Middle frontal gyrus (tissue), 1 donor: ENCODE results near the gene AFF1.
"Not testable (repeated sequence)": the region's sequence is repeated elsewhere in the genome, so short reads cannot be mapped to it uniquely, and the experiment has no call there.

ENCODE experiments used
- DNase-seq: peaks from one replicate; pipeline ENCODE4 v3.0.0-alpha.2; 2015; ENCODE audit warnings: low spot score; ENCODE audit errors: extremely low spot score

The AFF1 gene

DNA sequence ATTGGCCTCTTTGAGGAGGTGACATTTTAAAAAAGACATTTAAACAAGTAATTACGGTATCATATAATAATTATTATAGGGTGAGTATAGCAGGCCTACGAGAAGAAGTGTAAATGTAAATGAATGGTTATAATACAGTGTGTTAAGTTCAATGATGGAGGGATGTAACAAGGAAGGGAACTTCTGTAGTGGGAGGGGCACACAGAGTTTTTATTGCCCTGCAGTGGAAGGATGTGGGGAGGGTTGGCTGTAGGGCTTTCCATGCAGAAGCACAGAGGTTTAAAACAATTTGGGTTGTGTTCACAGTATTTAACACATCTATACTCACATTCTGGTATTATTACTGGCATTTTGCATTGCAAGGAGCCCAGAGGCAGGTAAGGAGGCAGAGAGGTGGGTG, 41.1 kb downstream of the AFF1 start:
- no peak for DNase-seq

DNA sequence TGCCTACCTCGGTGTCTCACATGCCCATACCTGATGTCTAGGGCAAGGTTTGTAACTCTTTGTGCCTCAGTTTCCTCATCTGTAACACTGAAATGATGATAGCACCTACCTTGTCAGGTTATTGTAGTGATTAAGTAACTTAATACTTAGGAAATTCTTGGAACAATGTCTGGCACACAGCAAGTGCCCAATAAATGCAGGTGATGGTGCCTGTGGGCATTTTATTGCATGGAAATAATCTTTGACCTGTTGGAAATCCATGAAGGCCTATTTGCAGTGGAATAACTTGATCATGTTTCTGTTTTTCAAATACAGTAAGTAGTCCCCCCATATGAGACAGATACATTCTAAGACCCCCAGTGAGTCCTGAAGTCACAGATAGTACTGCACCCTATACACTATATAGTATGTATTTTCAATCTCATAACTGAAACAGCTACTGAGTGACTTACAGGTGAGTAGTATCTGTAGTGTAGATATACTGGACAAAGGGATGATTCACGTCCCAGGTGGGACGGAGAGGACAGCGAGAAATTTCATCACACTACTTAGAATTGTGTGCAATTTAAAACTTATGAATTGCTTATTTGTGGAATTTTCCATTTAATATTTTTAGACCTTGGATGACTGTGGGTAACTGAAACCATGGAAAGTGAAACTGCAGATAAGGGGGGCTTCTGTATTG, 42.1 kb downstream of the AFF1 start:
- no peak for DNase-seq

DNA sequence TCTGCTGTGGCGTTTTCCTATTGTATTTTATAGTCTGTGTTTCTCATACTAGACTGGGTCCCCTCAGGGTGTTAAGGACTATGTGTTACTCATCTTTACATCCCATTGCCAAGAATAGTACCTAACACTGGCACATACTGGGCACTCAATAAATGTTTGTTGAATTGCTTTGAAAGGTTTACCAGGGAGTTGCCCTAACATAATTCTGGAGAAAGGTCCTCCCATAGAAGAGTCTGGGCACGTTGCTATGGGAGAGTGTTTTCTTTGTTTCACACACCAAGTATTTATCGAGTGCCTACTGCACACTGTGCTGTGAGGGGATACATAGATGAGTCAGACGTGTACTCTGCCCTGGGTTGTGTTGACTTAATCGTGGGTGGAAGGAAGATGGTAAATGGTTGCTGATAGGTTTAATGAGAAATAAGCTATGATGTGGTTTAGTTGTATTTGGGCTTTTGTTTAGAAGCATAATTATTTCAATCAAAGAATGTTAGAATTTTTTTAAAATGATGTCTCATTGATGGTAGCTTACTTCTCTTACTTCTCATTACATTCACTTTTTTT, 42.9 kb downstream of the AFF1 start:
- DNase-seq, result no peak

DNA sequence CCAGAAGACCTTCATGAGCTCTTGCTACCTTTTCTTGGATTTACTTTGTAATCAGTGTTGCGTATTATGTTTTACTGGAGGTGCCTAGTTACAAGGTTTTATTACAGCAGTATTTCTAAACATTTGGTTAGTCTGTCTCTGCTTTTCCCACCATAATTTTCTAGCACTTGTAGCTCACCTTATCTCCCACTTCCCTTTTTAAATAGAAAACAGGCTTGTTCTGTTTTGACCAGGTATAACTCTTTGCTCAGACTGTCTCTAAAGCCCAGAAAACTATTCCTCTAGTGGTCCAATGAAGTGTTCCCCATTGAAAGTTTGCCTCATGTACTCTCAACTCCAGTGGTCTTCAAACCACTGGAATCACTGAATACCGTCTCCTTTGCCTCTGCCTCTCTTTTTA, 43.9 kb downstream of the AFF1 start:
- no peak for DNase-seq

DNA sequence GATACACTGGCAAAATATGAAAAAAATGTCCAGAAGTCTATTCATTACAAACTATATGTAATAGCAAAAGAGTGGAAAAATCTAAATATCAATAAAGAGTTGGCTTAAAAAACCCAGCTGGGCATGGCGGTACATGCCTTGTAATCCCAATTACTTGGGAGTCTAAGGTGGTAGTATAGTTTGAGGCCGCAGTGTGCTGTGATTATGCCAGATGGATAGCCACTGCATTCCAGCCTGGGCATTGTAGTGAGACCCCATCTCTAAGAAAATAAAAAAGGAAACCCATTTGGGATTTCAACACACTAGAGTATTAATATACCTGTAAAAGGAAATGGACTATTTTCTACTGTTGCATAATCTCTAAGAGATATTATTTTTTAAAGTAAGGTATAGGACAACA, 45.4 kb downstream of the AFF1 start:
- no peak for DNase-seq

DNA sequence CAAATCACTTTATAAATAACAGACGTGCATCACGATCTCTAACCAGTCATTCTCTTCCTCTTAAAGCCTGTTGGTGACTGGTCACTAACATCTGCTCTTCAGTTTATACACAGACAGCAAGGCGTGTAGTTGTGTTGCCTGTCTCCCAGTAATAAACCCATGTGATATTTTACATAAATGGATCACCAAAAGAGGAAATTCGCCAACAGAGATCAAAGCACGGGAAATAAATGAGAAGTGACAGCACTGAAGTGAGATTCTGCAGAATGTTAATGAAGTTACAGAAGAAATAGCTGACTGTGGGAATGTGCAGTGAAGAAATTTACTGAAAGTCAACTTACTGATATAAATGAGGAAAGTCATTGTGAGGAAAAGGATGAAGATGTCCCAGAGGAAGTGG, 47.0 kb downstream of the AFF1 start:
- no peak for DNase-seq

DNA sequence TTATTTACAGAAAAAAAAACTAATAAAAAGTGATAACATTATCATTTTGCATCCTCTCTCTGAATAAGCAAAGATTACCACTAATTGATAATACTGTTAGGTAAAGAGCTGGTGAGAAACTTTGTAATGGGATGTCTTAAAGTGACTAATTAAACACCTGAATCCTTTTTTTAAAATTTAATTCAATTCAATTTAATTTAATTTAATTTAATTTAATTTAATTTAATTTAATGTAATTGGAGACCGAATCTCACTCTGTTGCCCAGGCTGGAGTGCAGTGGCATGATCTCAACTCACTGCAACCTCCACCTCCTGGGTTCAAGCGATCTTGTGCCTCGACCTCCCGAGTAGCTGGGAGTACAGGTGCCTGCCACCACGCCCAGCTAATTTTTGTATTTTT, 51.0 kb downstream of the AFF1 start:
- DNase-seq, result not testable (repeated sequence)

DNA sequence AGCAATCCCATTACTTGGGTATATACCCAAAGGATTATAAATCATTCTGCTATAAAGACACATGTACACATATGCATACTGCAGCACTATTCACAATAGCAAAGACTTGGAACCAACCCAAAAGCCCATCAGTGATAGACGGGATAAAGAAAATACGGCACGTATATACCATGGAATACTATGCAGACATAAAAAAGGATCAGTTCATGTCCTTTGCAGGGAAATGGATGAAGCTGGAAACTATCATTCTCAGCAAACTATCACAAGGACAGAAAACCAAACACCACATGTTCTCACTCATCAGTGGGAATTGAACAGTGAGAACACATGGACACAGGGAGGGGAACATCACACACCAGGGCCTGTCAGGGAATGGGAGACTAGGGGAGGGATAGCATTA, 54.8 kb downstream of the AFF1 start:
- not testable (repeated sequence) for DNase-seq

DNA sequence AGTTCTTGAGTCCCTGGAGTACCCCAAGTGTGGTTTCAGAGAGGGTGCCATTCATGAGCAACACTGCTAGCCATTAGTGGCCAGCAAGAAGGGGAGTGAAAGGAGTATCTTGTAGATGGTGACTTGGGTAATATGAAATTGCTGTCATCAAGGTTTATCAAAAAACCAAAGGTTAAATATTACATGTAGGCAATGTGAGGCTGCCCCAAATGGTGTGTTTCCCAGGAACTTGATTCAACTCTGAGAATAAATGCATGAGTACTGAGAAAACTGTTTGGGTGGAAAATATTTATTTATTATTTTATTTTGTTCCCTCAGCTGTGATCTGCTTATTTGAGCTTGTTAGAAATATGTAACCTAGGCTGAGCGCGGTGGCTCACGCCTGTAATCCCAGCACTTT, 55.7 kb downstream of the AFF1 start:
- DNase-seq, result no peak

DNA sequence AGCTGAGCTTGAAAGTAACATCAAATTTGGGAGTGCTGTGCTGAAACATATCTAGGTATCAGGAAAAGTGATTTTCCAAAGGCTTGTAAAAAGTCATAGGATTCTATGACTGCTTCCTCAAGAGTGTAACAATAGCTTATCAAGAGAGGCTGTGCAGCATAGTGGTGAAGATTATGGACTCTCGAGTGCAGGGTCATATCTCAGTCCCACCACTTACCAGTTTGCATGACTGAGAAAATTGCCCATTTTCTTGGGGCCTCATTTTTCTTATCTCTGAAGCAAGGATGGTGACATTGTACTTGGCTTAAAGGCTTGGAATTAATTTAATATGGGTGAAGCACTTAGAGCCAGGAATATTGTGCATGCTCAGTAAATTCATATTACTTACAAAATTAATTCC, 57.2 kb downstream of the AFF1 start:
- DNase-seq, result no peak

DNA sequence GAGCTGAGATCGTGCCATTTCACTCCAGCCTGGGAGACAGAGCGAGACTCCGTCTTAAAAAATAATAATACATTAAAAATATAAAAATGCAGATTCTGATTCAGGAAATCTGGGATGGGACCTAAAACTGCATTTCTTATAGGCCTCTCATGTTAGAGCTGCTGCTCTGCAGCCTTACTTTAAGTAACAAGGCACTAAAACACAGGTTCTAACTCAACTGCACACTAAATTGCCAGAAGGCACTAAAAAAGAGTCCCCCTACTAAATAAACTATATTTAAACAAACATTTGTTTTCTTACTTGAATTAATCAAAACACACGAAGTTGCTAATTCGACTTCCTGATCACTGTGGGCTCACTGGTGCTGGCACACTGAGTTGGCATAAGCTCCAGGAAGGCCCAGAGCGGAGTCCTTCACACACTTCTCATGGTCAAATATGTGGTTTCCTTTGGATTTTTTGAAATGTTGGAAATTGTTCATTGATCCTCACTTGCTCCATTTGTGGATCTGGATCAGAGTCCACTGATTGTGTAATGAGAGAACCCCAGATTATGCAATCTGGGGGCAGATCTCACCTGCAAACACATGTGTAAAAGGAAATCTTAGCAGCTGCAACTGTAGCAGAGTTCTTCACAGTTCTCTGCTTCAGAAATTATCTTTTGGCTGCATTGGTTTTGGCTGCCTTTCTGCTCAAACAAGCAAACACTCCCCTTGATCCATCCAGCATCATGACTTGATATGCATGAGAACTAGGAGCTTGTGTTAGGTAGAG, 59.3 kb downstream of the AFF1 start:
- no peak for DNase-seq

DNA sequence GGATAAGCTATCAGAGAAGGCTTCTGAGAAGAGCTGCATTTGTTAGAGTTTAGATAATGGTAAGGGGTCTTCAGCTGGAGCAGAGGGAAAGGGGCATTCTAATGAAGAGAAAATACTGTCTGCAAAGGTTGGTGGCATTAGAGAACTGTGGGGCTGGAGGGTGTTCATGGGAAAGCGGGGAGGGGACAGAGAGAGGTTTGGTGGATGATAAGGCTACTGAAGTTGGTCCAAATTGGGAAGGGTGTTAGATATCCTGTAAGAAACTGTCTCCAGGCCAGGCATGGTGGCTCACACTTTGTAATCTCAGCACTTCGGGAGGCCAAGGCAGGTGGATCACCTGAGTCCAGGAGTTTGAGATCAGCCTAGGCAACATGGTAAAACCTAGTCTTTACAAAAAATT, 59.9 kb downstream of the AFF1 start:
- DNase-seq, result no peak

DNA sequence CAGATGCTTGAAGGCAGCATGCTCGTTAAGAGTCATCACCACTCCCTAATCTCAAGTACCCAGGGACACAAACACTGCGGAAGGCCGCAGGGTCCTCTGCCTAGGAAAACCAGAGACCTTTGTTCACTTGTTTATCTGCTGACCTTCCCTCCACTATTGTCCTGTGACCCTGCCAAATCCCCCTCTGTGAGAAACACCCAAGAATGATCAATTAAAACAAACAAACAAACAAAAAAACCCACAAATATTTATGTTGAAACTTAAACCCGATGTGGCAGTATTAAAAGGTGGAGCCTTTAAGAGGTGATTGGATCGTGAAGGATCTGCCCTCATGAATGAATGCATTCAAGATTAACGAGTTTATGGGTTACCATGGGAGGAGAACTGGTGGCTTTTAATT, 61.7 kb downstream of the AFF1 start:
- DNase-seq, result not testable (repeated sequence)

DNA sequence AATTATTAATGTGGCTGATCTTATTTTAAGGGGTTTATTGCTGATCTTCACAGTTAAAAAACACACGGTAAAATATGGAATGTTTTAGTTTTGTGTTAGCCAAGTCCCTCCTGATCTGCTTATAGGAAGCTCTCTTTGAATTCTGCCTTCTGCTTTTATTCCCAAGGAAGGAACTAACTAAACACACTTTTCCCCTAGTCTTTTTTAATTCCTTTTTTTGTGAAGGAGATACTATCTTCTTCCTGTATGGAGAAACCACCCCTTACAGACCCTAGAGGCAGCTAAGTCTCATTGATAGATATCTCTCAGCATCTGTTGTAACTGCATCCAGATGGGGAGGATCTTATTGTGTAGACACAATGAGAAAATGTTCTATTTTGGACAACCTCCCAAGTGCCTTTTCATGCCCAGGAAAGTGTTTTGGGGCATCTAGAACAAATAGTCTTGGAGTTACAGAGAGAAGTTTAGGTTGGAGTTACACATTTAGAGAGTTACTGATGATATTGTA, 64.4 kb downstream of the AFF1 start:
- no peak for DNase-seq

DNA sequence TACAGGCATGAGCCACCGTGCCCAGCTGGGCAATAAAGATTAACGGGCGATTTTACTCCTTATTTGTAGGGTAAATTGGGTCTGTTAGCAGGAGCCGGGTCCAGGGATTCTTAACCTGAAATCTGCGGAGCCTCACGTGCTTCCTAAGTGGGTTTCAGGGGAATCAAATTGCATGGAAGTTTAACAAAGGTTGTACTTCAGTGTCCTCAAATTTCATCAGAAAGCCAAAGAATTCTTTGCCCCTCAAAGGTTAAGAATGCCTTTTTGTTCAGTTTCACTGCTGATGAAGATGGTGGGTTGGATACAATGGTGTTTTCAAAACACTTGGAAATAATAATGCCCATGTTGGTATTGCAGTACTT, 67.9 kb downstream of the AFF1 start:
- no peak for DNase-seq

DNA sequence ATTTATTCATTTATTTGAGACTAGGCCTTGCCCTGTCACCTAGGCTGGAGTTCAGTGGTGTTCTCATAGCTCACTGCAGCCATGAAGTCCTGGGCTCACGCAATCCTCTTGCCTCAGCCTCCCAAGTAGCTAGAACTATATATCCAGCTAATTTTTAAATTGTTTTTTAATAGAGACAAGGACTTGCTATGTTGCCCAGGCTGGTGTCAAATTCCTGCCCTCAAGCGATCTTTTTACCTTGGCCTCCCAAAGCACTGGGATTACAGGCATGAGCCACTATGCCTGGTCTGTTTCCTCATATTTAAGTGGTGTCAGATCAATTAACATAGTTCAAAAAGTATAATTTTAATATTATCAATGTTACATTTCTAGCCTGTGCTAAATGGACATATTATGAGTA, 68.5 kb downstream of the AFF1 start:
- DNase-seq, result no peak

DNA sequence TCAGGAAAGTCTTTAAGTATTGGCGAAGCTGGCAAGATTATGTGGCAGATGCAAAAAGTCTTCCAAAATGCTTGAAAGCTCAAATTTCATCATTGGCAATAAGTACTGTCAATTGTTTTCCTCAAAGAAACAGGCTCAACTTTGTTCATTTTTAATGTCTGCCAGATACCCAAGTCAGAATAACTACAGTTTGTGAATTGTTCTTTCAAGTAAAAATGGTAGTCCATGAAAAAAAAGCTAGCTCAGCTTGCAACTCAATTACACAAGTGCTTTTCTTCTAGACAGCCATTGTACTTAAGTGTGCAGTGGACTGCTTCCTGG, 70.5 kb downstream of the AFF1 start:
- no peak for DNase-seq

DNA sequence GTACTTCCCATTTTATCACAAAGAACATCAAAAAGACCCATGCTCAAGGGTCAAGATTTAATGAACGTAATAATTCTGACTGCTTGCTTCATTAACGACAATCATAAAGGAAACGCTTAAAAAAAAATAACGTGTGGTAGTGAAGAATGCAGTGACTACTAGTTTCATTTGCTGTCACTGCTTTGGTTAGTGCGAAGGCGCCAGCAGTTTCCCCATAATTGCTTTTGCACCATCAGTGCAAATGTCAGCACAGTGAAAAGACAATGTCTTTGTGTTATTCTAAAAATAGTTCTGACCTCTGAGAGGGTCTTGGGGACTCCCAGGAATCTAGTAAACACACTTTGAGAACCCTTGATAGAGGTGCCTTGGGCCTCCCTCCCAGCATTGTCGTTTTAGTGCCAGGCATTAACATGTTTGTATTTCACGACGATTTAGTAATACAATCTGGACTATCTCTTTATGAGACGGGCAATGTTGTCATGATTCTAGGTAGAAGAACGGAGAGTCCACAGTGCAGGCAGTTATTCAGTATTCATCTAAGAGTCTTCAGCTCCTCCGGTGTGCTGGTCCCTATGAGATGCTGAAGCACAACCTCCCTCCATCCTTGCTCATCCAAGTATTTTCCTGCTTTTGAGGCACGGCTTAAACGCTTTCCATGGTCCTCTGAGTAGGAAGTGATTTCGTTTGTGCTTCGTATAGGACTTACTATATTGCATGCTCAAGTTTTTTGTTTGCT, 71.0 kb downstream of the AFF1 start:
- no peak for DNase-seq

DNA sequence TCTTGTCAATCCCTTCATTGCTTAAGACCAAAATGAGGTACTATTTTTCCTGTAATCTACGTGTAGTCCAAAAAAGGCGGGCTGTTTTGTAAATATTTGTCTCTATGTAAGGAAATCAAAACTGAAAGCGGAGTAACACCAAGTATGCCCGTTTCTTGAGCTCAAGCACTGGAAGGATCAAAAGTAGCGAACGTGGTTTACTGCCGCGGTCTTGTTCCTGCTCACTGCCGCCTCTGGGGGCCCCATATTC, 71.5 kb downstream of the AFF1 start:
- DNase-seq, result peak; percentile 23

DNA sequence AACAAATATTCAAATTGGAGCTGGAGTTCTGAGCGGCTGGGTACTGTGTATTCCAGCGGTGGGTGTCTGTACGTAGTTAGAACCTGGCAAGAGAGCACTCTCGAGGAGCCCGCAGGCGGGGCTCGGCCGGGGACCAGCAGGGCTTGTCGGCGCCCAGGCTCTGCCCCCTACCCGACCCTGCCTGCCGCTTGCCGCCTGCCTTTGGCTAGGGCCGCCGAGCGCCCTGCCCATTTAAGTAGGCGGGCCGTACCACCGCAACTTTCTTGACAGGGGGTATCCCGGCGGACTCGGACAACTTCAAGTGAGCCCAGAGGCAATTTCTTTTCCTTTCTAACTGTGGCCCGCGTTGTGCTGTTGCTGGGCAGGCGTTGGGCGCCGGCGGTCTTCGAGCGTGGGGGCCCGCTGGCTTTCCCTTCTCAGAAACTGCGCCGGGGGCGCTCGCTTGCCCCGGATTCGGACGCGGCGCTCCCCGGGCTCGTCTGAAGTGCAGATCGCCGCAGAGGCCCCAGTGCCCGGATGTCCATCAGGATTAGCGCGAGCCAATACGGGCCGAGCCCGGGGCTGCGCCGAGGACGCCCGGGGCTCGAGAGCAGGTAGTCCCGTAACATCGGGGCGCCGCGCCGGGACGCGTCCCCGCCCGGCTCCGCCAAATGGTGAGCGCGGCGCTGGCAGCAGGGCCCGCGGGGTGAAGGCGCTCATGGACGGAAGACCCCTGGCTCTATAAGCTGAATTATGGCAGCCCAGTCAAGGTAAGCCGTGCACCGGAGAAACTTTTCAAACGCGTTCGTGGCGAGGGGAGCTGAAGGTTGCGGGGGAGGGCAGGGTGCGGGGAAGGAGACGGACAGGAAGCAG, 72.1 kb downstream of the AFF1 start:
- peak; percentile 87 for DNase-seq
